NCI-H1417 (cell line): ENCODE measurements around the gene PRLR.
A peak's percentile ranks its signal among the peaks of the same experiment; 100 is the strongest.
"Not testable (repeated sequence)": the region's sequence is repeated elsewhere in the genome, so short reads cannot be mapped to it uniquely, and the experiment has no call there.

Experiments used
- DNase-seq, 3 experiments: peaks; one replicate each; lab custom pipeline; 2025; lab: John Stamatoyannopoulos, UW

The PRLR gene

GRCh38 chr5:35195472-35195852 lies 34.8 kb downstream of the PRLR start:
- DNase-seq, result no peak

DNA sequence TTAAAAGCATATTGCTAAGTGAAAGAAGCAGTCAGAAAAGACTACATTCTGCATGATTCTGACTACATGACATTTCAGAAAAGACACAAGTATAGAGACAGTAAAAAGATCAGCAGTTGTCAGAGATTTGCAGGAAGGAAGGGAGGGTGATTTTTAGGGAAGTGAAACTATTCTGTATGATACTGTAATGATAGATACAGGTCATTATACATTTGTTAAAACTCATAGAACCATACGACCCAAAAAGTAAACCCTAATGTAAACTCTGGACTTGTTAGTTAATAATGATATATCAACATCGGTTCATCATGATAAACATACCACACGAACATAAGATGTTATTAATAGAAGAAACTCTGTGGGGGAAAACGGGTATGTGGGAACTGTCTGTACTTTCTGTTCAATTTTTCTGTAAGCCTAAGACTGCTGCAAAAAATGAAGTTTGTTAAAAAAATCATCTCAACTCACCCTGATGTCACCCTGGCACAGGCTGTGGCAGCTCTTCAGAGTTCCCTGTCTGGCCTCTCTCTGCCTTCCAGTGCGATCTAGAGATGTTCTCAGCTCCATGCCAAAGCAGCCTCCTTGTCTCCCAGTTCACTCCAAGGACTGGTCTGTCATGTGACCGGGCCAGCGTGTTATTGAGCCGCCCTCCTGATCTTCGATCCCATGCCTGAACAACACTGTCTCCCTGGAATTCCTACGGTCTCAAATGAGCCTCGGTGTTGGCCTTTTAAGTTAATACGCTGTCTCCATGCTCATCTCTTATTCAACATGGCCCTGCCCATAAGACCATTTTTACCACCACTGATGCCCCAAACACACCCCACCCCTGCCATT lies 35.4 kb downstream of the PRLR start:
- DNase-seq, result no peak

DNA sequence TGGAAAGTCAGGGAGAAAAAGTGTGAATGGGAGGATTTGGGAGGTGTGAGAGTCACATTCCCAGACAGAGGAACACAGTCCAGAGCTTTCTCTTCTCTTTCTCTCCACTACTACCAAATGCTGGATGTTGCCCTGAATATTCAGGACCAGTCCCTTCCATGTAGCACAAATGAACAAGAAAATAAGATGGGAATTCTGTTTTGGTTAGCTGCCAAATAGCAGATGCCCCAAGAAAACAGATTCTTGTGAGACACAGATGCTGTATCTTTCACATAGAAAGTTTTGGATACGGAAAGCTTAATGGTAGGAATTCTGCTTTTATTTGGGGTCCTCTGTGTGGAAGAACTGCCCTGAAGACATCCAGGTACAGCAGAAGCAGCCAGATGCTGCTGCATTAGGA lies 37.8 kb downstream of the PRLR start:
- DNase-seq, result no peak

GRCh38 chr5:35189801-35190200 lies 40.5 kb downstream of the PRLR start:
- DNase-seq, result not testable (repeated sequence)

GRCh38 chr5:35188031-35188457 lies 42.2 kb downstream of the PRLR start:
- DNase-seq, result peak in 2 of 3 experiments; percentile 12 to 56

GRCh38 chr5:35187621-35188020 lies 42.7 kb downstream of the PRLR start:
- not testable (repeated sequence) for DNase-seq

- DNase-seq, result no peak
Observed at GRCh38 chr5:35186749-35187148, 43.5 kb downstream of the PRLR start.

DNA sequence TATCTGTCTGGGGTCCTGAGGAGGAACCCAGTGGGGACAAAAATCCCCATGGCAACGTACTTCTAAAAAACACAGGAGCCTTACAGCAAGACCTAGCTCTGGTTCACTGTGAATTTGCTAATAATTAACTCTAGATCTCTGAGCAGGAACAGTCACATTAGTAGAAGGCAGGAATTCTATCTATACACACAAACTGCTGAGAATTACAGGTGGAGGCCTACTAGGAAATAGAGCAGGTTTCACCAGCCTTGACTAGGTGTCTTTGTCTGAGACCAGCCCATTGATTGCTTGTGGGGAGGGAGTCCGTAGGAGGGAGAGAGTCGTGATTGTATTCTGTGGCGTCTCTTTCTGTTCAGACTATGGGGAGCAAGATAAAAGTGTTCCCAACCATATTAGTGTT lies 44.8 kb downstream of the PRLR start:
- no peak for DNase-seq

DNA sequence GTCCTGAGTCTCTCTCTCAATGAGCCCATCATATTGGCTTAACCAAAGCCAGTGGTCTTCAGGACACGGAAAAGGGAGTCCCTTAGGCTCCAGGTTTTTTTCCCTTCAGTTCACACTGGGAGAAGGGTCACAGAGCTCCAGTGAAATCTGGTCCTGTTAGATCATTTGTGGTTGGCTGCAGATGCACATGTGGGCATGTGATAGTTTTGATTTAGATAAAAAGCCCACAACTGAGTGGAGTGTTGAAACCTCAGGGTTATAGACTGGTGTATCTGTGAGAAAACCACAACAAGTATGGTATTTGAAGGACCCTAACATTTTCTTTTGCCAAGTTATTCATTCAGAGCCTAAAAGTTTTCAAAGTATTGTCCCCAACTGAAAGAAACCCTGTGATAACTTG lies 46.7 kb downstream of the PRLR start:
- no peak for DNase-seq

DNA sequence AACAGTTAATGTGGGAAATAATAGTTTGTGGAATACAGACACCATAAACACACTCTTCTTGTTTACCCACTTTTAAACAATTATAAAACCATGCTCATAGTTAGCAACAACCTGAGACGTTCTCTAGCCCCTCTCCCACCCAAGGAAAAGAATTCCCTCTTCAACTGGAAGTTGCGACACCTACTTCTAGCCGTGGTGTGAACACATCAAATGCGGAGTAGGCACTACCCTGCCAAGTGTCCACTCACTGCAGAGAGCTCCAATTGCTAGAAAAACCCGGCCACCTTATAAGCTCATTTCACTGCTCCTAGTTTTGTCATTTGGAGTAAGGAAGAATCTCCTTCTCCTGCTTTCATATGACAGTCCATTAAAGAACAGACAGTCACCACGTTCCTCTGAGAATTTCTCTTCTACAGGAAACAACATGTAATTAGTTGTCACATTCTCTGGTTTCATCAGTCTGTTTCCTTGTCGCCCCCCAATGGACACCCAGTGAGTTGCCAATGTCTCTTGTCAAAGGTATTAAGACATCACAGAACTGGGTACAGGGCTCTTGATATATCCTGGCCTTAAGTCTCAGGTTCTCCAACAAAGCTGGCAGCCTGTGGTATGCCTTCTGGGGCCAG lies 47.3 kb downstream of the PRLR start:
- DNase-seq, result peak in 2 of 3 experiments; percentile 23 to 61

DNA sequence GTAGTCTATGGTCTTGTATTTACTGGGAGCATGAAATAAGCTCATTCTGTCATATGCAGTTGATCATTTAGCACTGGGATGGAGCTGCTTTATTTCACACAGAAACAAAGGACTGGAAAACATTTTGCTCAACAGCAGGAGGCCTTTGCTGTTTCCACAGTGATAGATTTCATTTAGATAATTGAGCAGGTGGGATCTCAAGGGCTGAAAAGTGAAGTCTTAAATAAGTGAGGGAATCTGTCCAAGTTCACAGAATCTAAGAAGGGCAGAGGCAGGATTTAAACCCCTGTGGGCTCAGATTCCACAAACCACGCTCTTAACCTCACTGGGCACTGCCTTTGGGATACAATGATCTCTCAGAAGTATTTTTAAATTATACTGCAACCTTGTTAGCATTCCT lies 47.8 kb downstream of the PRLR start:
- DNase-seq, result peak in 1 of 3 experiments; percentile 8

DNA sequence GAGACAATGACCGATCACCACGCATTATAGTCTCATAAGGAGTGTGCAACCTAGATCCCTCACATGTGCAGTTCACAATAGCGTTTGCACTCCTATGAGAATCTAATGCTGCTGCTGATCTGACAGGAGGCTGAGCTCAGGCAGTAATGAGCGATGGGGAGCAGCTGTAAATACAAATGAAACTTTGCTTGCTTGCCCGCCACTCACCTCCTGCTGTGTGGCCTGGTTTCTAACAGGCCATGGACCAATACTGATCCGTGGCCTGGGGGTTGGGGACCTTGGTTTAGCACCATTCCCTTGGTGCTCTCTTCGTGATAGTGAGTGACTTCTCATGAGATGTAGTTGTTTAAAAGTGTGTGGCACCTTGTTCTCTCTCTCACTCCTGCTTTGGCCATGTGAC lies 50.2 kb downstream of the PRLR start:
- no peak for DNase-seq

DNA sequence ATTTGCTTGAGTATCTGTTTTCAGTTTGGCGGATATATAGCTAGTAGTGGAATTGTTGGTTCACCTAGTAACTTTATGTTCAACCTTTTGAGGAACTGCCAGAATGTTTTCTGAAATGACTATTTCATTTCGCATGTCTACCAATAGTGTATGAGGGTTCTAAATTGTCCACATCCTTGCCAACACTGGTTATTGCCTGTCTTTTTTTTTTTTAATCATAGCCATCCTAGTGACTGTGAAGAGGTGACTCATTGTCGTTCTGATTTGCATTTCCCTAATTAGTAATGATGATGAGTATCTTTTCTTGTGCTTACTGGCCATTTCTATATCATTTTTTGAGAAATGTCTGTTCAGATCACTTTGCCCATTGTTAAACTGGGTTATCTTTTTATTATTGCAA lies 52.5 kb downstream of the PRLR start:
- no peak for DNase-seq

DNA sequence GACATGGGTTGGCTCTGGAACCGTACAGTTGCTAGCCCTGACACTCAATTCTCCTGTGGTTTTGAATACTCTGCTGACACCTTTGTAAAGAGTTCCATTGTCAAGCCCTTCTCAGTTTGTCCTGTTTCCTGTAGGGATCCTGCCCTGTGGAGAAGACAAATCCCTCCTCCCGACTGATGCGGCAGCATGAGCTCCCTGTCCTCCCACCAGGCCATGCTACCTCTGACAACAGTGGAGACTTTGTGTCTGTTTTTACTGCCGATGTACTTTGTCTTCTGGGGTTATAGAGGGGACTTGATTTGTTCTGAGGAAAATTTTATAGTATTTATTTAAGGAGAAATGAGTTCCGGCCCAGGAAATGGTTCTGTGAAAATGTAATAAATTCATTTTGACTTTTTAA lies 57.8 kb downstream of the PRLR start:
- DNase-seq, result no peak

DNA sequence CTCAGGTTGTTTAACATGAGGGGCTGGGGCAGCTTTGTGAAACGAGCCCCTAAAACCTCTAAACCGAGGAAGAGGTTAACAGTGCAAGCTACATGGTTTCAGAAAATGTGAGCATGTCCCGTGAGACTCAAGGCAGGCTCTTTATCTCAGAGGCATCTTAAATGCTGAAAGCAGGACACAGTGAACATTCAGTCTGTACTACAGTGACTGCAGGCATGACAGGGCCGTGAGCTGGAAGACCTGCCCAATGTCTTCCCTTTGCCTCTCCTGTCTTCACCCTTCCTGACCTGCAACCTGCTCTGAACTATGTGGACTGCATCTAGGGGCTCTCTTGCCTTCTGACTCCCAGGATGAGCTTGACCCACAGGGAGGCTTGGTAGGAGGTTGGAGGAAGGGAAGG lies 58.3 kb downstream of the PRLR start:
- no peak for DNase-seq

- DNase-seq, result peak in 2 of 3 experiments; percentile 45 to 82
Observed at GRCh38 chr5:35171078-35171477, 59.2 kb downstream of the PRLR start.

GRCh38 chr5:35166043-35166442 lies 64.2 kb downstream of the PRLR start:
- DNase-seq, result no peak

- DNase-seq, result no peak
Observed at GRCh38 chr5:35164860-35165542, 65.3 kb downstream of the PRLR start.

DNA sequence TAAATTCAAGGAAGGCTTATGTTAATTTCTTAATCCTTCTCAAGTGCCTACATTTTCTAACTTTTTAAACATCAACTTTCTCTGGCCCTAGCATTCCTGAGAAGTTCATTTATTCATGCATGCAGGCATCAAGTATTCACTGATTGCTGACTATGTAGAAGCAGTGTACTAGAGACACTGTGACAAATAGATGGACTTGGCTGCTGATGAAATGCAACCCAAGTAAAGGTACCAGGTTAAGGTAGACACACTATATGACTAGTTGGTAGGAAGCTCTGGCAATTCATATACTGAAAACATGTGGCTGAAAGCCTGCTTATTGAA lies 66.6 kb downstream of the PRLR start:
- DNase-seq, result no peak

DNA sequence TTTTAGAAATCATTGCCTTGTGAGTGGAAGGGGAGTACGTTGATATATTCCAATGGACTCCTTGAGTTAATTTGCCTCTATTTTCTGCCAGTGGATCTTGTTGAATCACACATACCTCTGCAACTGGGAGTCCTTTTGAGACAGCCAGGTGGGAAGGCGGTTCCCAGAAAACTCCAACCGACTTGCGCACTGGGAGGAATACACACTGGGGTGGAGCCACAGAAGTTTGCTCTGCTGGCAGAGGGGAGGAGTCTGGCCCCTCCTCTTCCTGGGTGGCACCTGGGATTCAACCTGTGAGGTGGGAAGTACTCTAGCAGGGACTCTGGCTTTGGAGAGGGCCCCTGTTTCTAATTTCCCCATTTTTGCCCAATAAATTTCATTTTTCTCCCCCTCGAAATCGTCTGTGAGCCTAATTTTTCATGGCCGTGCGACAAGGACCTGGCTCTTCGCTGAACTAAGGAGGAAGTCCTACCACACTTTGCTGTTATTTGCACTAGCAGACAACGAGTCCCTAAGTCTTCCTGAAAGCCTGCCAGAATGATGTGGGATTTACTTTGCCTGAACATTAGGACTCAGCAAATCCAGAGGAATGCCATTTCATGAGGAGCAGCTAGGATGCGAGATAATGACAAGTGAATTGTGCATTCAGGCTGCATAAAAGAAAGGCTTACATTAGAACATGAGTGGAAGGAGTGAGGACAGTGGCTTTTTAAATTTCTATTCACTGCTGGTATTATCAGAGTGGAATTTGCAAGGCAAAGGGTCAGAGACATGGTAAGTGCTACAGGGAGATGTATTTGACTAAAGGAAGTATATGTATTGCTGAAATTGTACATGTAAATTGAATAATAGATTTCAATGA lies 67.2 kb downstream of the PRLR start:
- no peak for DNase-seq

DNA sequence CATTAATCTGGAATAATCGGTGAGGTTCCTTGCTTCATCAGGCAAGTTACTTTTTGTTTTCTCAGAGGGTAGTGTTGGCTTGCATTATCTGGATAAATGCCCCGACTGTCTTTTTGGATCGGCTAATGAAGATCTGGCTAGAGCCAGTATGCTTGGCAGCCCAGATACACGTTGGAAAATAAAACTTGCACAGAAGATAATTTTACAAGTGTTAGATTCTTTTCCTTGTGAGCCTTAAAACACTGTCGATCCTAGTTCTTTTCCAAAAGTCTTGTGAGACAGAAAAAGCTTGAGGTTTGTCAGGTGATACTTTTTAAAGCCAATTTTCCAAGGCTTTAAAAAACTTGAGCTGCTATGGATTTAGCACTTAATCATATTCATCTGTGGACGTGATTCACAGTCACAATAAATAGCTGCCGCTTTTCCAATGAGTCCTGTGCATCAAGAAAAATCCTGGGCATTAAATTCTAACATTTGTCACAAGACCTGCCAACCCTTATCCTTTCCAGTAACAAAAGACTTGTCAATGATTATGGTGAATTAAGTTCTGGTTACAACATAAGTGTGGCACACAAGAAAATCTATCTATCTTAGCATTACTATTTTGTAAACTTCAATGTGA lies 68.5 kb downstream of the PRLR start:
- DNase-seq, result no peak
